ENCODE measurements around the gene SLC22A12. TPM values are rescaled to one million over a fixed set of nuclear protein-coding genes. Genes with fewer than 3 reads are reported as not detected.

The SLC22A12 gene
- polyA plus RNA-seq, 3 donors = 0.02 to 0.09 TPM; not detected in 1

DNA sequence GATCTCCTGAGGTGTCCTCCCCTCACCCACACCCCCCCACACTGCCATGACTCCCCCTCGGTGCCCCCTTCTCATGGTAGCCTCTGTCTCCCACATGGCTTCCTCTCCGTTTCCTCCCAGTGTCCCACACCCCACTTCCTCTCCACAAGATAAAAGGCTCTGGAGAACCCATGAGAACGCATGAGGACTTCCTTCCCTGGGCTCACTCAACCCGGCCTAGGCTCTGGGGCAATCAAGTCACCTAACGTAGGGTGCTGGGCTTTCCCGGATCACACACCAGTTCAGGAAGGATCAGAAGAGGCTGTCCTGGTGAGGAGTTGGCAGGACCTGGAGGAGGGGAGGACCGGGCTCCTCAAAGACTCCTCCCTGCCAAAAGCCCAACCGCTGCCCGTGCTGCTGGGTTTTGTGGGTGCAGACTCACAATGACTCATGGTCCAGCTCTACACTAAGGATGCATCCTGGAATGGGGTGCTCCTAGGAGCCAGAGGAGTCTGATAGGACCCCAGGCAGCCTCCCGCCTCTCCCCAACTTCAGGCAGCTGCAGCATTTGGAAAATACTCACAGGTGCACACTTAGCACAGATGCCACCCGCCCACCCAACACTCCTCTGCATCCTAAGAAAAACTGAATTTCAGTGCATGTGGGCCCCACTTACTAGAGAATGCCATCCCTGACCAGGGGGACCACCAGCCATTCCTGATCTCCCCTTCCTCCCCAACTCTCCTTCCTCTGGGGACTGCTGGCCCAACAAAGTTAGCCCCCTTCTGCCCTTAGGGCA is 21.0 kb downstream of the SLC22A12 start:
- WGBS, 3 donors = 51 to 80% (median 54%) methylated on average over 11 of the region's 11 CpGs
- H3K27ac ChIP-seq (ENCODE audit: low read depth, low read length) = no peak overlapping the region

DNA sequence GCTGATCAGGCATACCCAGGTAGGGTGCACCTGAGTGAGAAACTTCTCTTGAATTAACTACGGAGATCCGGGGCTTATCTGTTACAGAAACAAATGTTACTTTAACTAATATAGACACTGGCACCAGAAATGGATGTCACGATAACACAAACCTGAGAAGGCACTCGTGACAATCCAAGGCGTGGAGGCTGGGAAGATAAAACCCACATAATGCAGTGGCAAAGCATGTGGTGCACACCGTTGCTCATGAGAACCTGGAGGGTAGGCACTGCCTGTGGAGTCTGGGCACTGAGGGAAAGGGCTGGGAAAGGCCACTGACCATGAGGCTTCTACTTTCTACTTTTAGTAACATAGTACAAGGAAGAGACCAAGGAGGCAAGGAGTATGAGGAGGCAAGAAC is 22.6 kb downstream of the SLC22A12 start:
- no peak overlapping the region for H3K27ac ChIP-seq (ENCODE audit: low read depth, low read length)
- WGBS, 3 donors = 89 to 96% (median 91%) methylated on average over 6 of the region's 6 CpGs

- WGBS, 3 donors = 58 to 80% (median 58%) methylated on average over 5 of the region's 5 CpGs
- H3K27ac ChIP-seq (ENCODE audit: low read depth, low read length) = no peak overlapping the region
Observed at GRCh38 chr11:64614917-64615316, 23.9 kb downstream of the SLC22A12 start.

DNA sequence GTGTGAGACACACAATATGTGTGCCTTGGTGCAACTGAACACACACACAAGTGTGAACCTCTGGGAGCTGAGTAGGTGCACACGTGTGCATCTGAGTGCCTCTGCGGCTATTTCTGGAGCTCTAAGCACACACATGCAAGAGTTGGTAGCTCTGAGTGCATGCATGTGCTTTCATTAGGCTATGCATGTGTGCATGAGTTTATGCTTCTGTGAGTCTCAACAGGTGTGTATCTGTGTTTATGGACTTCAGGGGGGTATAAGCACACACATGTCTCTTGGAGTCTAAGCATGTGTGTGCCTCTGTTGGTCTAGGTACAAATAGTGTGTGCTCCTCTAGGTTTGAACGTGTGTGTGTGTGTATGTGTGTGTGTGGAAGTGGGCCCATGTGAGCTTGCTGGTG is 25.8 kb downstream of the SLC22A12 start:
- 80 to 89% (median 87%) methylated on average over 3 of the region's 3 CpGs for WGBS, 3 donors
- no peak overlapping the region for H3K27ac ChIP-seq (ENCODE audit: low read depth, low read length)

- H3K27ac ChIP-seq (ENCODE audit: low read depth, low read length) = no peak overlapping the region
- 78 to 86% (median 85%) methylated on average over 4 of the region's 4 CpGs for WGBS, 3 donors
Observed at GRCh38 chr11:64619196-64619595, 28.2 kb downstream of the SLC22A12 start.

- 30 to 40% (median 30%) methylated on average over 5 of the region's 5 CpGs for WGBS, 3 donors
- peak overlapping the region; percentile 3 for H3K27ac ChIP-seq (ENCODE audit: low read depth, low read length)
Observed at GRCh38 chr11:64619811-64620380, 28.9 kb downstream of the SLC22A12 start.

DNA sequence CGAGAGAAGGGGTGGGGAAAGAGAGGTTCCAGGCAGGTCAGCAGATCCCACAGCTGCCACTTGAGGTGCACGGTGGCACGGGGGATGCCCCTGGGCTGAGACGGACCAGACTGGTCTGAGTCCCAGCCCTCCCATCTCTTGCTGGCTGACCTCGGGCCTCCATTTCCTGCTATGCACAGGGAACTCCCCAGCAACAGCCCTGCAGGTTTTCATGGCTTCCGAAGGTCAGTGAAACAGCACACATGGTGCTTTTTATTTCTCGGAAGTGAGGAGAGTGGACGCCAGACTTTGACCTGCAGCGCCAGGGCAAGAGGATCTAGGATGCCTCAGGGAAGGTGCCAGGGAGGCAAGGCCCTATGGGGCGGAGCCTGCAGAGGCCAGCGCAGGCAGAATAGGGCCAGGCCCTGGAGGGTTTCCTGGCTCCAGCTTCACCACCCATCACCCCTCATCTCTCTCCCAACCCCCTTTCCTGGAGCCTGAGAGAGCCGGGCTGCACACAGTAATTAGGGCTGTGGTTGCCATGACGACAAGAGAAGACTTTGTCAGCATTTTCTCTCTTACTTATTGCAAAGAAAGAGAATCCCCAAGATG is 29.5 kb downstream of the SLC22A12 start:
- peak overlapping the region; percentile 3 for H3K27ac ChIP-seq (ENCODE audit: low read depth, low read length)

GRCh38 chr11:64621283-64622019 is 30.4 kb downstream of the SLC22A12 start:
- H3K27ac ChIP-seq (ENCODE audit: low read depth, low read length) = no peak overlapping the region
- 66 to 79% (median 67%) methylated on average over 5 of the region's 5 CpGs for WGBS, 3 donors

More for the DNA sequence above, 29.5 kb downstream of the SLC22A12 start:
- 29 to 46% (median 34%) methylated on average over 13 of the region's 13 CpGs for WGBS, 3 donors

GRCh38 chr11:64622681-64623080 is 31.7 kb downstream of the SLC22A12 start:
- 94 to 96% (median 96%) methylated on average over 19 of the region's 19 CpGs for WGBS, 3 donors
- no peak overlapping the region for H3K27ac ChIP-seq (ENCODE audit: low read depth, low read length)

- WGBS, 3 donors = 51 to 81% (median 70%) methylated on average over 4 of the region's 4 CpGs
Observed at GRCh38 chr11:64624883-64625481, 34.0 kb downstream of the SLC22A12 start.

DNA sequence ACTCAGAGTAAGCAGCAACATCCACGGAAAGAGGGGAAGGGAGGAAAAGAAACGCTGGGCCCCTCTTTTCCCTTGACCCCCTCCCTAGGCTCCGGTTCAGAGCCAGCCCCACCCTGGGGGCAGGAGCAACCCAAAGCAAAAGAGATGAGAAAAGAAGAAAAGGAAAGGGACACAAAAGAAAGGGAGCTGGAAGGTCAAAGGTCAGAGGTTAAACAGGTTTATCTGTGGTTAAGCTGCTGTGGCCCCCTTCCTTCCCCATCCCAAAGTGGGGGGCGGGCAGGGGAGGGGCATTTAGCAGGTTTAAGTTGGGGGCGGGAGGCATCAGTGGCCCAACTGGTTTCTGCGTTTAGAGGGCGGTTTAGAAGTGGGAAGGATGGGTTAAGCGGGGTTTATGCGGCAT is 35.6 kb downstream of the SLC22A12 start:
- no peak overlapping the region for H3K27ac ChIP-seq (ENCODE audit: low read depth, low read length)
- 63 to 86% (median 76%) methylated on average over 8 to 9 of the region's 9 CpGs for WGBS, 3 donors

More at GRCh38 chr11:64624883-64625481, 34.0 kb downstream of the SLC22A12 start:
- H3K27ac ChIP-seq (ENCODE audit: low read depth, low read length) = no peak overlapping the region

- 92 to 95% (median 92%) methylated on average over 4 of the region's 4 CpGs for WGBS, 3 donors
Observed at GRCh38 chr11:64627371-64627770, 36.4 kb downstream of the SLC22A12 start.

DNA sequence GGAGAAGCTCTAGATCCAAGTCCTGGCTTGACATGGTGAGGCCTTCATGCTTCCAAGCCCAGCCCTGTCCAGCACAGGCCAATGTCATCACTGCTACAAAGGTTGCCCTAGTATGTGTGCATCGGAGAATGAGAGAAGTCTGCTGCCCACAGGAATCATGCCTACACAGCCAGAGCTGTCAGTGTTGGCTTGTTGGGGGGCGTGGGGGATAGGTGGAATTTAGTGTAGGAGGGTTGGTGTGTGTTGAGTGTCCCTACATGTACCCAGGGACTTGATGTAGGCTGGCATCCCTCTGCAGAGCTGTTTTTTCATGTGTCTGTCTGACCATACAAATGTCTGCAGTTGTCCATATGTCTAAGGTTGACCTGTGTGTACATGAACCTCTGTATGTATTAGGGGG is 37.6 kb downstream of the SLC22A12 start:
- no peak overlapping the region for H3K27ac ChIP-seq (ENCODE audit: low read depth, low read length)
- 83 to 95% (median 91%) methylated on average over 2 of the region's 2 CpGs for WGBS, 3 donors

More at GRCh38 chr11:64627371-64627770, 36.4 kb downstream of the SLC22A12 start:
- H3K27ac ChIP-seq (ENCODE audit: low read depth, low read length) = no peak overlapping the region

- WGBS, 3 donors = 86 to 91% (median 88%) methylated on average over 6 of the region's 6 CpGs
- H3K27ac ChIP-seq (ENCODE audit: low read depth, low read length) = no peak overlapping the region
Observed at GRCh38 chr11:64629103-64629502, 38.1 kb downstream of the SLC22A12 start.

DNA sequence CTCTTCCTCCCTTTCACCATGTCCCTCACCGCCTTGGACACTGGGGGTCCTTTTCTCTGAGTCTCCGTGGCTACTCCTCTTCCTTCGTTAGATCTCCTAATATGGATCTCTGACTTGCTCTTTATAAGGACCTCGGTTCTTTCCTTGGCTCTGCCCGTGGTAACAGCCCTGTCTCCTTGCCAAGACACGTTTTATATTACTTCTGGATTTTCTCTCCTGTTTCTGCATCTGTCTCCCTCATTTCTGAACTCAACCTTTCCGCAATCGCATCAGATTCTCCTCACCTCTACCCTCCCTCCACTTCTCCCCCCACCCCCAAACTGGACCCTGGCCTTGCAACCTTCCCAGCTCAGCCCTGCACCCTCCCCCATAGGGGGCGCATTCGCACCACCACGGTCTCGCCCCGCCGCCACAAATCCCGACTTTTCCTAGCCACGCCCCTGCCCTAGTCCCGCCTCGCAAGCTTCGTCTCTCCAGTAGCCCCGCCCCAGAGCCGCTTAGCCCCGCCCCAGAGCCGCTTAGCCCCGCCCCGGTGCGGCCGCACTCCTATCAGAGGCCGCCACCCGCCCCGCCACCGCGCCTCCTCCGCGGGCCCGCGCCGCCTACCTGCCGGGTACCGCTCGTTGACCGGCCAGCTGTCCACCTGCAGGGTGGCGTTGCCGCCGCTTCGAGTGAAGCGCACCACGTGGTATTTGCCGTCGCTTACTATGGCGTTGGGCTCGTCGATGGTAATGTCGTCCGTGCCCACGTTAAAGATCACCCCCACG is 39.0 kb downstream of the SLC22A12 start:
- whole genome bisulfite sequencing, 3 donors = 27 to 65% (median 57%) methylated on average over 56 of the region's 56 CpGs
- no peak overlapping the region for H3K27ac ChIP-seq (ENCODE audit: low read depth, low read length)

- WGBS, 3 donors = 86 to 92% (median 88%) methylated on average over 4 of the region's 4 CpGs
- H3K27ac ChIP-seq (ENCODE audit: low read depth, low read length) = no peak overlapping the region
Observed at GRCh38 chr11:64631675-64632074, 40.7 kb downstream of the SLC22A12 start.

GRCh38 chr11:64632237-64632636 is 41.2 kb downstream of the SLC22A12 start:
- H3K27ac ChIP-seq (ENCODE audit: low read depth, low read length) = no peak overlapping the region
- 82 to 87% (median 84%) methylated on average over 6 of the region's 6 CpGs for whole genome bisulfite sequencing, 3 donors

- 83 to 89% (median 88%) methylated on average over 9 to 10 of the region's 10 CpGs for WGBS, 3 donors
- H3K27ac ChIP-seq (ENCODE audit: low read depth, low read length) = no peak overlapping the region
Observed at GRCh38 chr11:64632654-64633053, 41.6 kb downstream of the SLC22A12 start.
